Activated T-helper 17 cell treated with anti-CD3 and anti-CD28 coated beads, Interleukin-2, amount 50 U/mL, for 72 hours (primary cell): ENCODE results near the gene ELOVL1. TPM values are rescaled to one million over a fixed set of nuclear protein-coding genes. Genes with fewer than 3 reads are reported as not detected.

Experiments used
- ATAC-seq: fragments of 150-1000 bp; cut with Tn5 transposase; replicated peaks from 2 replicates; pipeline ENCODE4 v1.10.0; 2021; ENCODE audit warnings: mild to moderate bottlenecking, moderate library complexity
- H3K27ac Mint-ChIP-seq: one replicate; pipeline ENCODE4 v1.8.0; 2022; ENCODE audit warnings: mixed read lengths
- H3K27me3 Mint-ChIP-seq: one replicate; pipeline ENCODE4 v1.8.0; 2022; ENCODE audit warnings: mixed read lengths
- H3K36me3 Mint-ChIP-seq: one replicate; pipeline ENCODE4 v1.8.0; 2022; ENCODE audit warnings: low read depth, mild to moderate bottlenecking, mixed read lengths
- H3K4me1 Mint-ChIP-seq: one replicate; pipeline ENCODE4 v1.8.0; 2022; ENCODE audit warnings: mixed read lengths
- H3K4me3 Mint-ChIP-seq: one replicate; pipeline ENCODE4 v1.8.0; 2022; ENCODE audit warnings: mild to moderate bottlenecking, mixed read lengths
- H3K9me3 Mint-ChIP-seq: one replicate; pipeline ENCODE4 v1.8.0; 2022; ENCODE audit warnings: mixed read lengths
- total RNA-seq, 2 donors: library from RNA; stranded (reverse); gene quantifications; one replicate each; pipeline ENCODE4 v1.2.3, GENCODE V29; 2022

ELOVL1 gene
- total RNA-seq, 2 donors from 2014 or later, result 53.4 to 73.7 TPM

- Mint-ChIP-seq H3K27me3 (no peaks in the 10 kb centered on the region), H3K9me3 (no peaks in the 10 kb centered on the region), H3K36me3 (no peaks in the 10 kb centered on the region), H3K4me3 (no peak overlapping the region), H3K4me1 (peaks cover 4% of the 10 kb centered on the region), H3K27ac (peak overlapping the region; percentile 33)
- ATAC-seq, result no peak
Observed at GRCh38 chr1:43316738-43317520, 50.9 kb downstream of the ELOVL1 start.

- Mint-ChIP-seq H3K4me3 (no peak overlapping the region), H3K4me1 (peaks cover 4% of the 10 kb centered on the region)
Observed at GRCh38 chr1:43315963-43316737, 51.7 kb downstream of the ELOVL1 start.

GRCh38 chr1:43315481-43315880 is 52.3 kb downstream of the ELOVL1 start:
- H3K36me3 Mint-ChIP-seq, result no peaks in the 10 kb centered on the region
- no peaks in the 10 kb centered on the region for H3K9me3 Mint-ChIP-seq
- no peak for ATAC-seq
- no peak overlapping the region for H3K4me3 Mint-ChIP-seq
- no peaks in the 10 kb centered on the region for H3K27me3 Mint-ChIP-seq
- H3K27ac Mint-ChIP-seq, result no peak overlapping the region
- H3K4me1 Mint-ChIP-seq, result peaks cover 4% of the 10 kb centered on the region

More at GRCh38 chr1:43315963-43316737, 51.7 kb downstream of the ELOVL1 start:
- no peaks in the 10 kb centered on the region for H3K36me3 Mint-ChIP-seq
- H3K27ac Mint-ChIP-seq, result peak overlapping the region; percentile 33
- H3K27me3 Mint-ChIP-seq, result no peaks in the 10 kb centered on the region
- no peaks in the 10 kb centered on the region for H3K9me3 Mint-ChIP-seq
- no peak for ATAC-seq

GRCh38 chr1:43314233-43314632 is 53.6 kb downstream of the ELOVL1 start:
- ATAC-seq, result no peak
- Mint-ChIP-seq H3K9me3 (no peaks in the 10 kb centered on the region), H3K27ac (no peak overlapping the region), H3K4me3 (no peak overlapping the region), H3K4me1 (peaks cover 4% of the 10 kb centered on the region), H3K36me3 (no peaks in the 10 kb centered on the region), H3K27me3 (no peaks in the 10 kb centered on the region)

- Mint-ChIP-seq H3K27me3 (no peaks in the 10 kb centered on the region), H3K4me1 (peaks cover 4% of the 10 kb centered on the region), H3K9me3 (no peaks in the 10 kb centered on the region), H3K27ac (no peak overlapping the region), H3K4me3 (no peak overlapping the region), H3K36me3 (no peaks in the 10 kb centered on the region)
- ATAC-seq, result no peak
Observed at GRCh38 chr1:43313771-43314170, 54.0 kb downstream of the ELOVL1 start.

Other genes starting within 250 kb of the ELOVL1 start
- gene EBNA1BP2, start 195.7 kb downstream of the ELOVL1 start, total RNA-seq, result 100 to 1,000 TPM in 1 of 2 donors, 10 to 100 TPM in 1; 52.0 to 121 TPM
- gene CFAP57, start 195.7 kb downstream of the ELOVL1 start, total RNA-seq, result under 1 TPM; 0.06 to 0.74 TPM
- gene TMEM125, start 98.0 kb downstream of the ELOVL1 start, total RNA-seq, result not detected
- not detected for gene C1orf210, start 82.4 kb downstream of the ELOVL1 start, total RNA-seq
- gene TIE1, start 67.0 kb downstream of the ELOVL1 start, total RNA-seq, result under 1 TPM in 1 of 2 donors, not detected in 1; 0.61 TPM
- gene MPL, start 30.2 kb downstream of the ELOVL1 start, total RNA-seq, result not detected
- gene CDC20, start 9.0 kb downstream of the ELOVL1 start, total RNA-seq, result 100 to 1,000 TPM; 127 to 199 TPM
- gene MED8, start 21.8 kb upstream of the ELOVL1 start, total RNA-seq, result 10 to 100 TPM; 34.1 to 39.4 TPM
- 10 to 100 TPM; 53.4 to 59.3 TPM for gene SZT2, start 21.9 kb upstream of the ELOVL1 start, total RNA-seq
- 10 to 100 TPM in 1 of 2 donors, 1 to 10 TPM in 1; 5.7 to 25.8 TPM for gene HYI, start 85.9 kb upstream of the ELOVL1 start, total RNA-seq
- 10 to 100 TPM in 1 of 2 donors, 1 to 10 TPM in 1; 6.3 to 30.7 TPM for gene PTPRF, start 162.9 kb upstream of the ELOVL1 start, total RNA-seq